ENCODE data around the gene GMFB.

GRCh38 chr14:54497224-54497623 is 8.4 kb upstream of the GMFB start:
- no peak for TF ChIP-seq CTCF (IDR thresholded peaks at IDR 0.05)
- TF ChIP-seq EP300 (IDR thresholded peaks at IDR 0.05): no peak
- TF ChIP-seq POLR2A (IDR thresholded peaks at IDR 0.05): no peak
